ENCODE results near the gene CHST8.
"Not testable (repeated sequence)": the region's sequence is repeated elsewhere in the genome, so short reads cannot be mapped to it uniquely, and the experiment has no call there.

Gene CHST8

GRCh38 chr19:33603377-33603776 is 18.4 kb upstream of the CHST8 start:
- peaks cover 5% of the 10 kb centered on the region; the same call in 1 of the 2 replicates for H3K9me3 ChIP-seq
- peaks cover 3% of the 10 kb centered on the region; the same call in 1 of the 2 replicates for H3K4me1 ChIP-seq
- no peak for DNase-seq
- H3K4me3 ChIP-seq (ENCODE audit: low read depth, low read length): no peak overlapping the region
- TF ChIP-seq CTCF (IDR thresholded peaks at IDR 0.05; ENCODE audit: low read depth, low read length): no peak
- no peaks in the 10 kb centered on the region for H3K27me3 ChIP-seq
- no peaks in the 10 kb centered on the region for H3K36me3 ChIP-seq

DNA sequence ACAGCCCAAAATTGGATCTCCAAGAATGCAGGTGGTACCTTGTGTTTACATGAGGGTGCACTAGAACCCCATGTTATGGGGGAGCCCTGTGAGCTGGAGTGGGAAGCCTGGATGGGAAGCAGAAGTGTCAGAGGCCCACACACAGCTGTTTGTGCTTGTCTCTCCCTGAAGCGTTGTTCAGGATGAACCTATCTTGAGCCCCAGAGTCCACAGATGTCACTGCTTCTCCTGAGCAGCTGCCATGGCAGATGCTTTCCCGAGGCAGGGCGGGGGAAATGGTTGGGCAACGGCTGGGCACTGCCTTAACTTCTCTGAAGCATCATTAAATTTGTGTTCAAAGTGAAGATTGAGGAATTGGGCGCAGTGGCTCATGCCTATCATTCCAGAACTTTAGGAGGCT is 17.1 kb upstream of the CHST8 start:
- TF ChIP-seq CTCF (IDR thresholded peaks at IDR 0.05; ENCODE audit: low read depth, low read length): no peak

DNA sequence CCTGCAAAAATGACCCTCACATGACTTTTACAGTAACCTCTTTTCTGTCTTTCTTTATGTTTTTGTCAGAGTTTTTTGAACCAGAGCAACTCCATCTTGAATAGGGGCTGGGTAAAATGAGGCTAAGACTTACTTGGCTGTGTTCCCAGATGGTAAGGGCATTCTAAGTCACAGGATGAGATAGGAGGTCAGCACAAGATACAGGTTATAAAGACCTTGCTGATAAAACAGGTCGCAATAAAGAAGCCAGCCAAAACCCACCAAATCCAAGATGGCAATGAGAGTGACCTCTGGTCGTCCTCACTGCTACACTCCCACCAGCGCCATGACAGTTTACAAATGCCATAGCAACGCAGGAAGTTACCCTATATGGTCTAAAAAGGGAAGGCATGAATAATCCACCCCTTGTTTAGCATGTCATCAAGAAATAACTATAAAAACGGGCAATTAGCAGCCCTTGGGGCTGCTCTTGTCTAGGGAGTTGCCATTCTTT is 15.9 kb upstream of the CHST8 start:
- not testable (repeated sequence) for H3K9me3 ChIP-seq; DNase-seq; H3K36me3 ChIP-seq; H3K27me3 ChIP-seq; H3K4me1 ChIP-seq; H3K4me3 ChIP-seq (ENCODE audit: low read depth, low read length)

More for the DNA sequence above, 17.1 kb upstream of the CHST8 start:
- H3K27me3 ChIP-seq: no peaks in the 10 kb centered on the region
- peaks cover 5% of the 10 kb centered on the region; the same call in 1 of the 2 replicates for H3K9me3 ChIP-seq
- no peak for DNase-seq
- H3K4me1 ChIP-seq: peaks cover 3% of the 10 kb centered on the region; the same call in 1 of the 2 replicates
- no peak overlapping the region for H3K4me3 ChIP-seq (ENCODE audit: low read depth, low read length)
- H3K36me3 ChIP-seq: no peaks in the 10 kb centered on the region

- no peak for TF ChIP-seq CTCF (IDR thresholded peaks at IDR 0.05; ENCODE audit: low read depth, low read length)
- Histone ChIP-seq H3K4me1 (peaks cover 3% of the 10 kb centered on the region; the same call in 1 of the 2 replicates), H3K27me3 (no peaks in the 10 kb centered on the region), H3K36me3 (no peaks in the 10 kb centered on the region), H3K9me3 (peaks cover 4% of the 10 kb centered on the region; the same call in 1 of the 2 replicates), H3K4me3 (ENCODE audit: low read depth, low read length) (no peak overlapping the region)
- DNase-seq: no peak
Measured at GRCh38 chr19:33606556-33606955, 15.2 kb upstream of the CHST8 start.

GRCh38 chr19:33609353-33609752 is 12.4 kb upstream of the CHST8 start:
- TF ChIP-seq CTCF (IDR thresholded peaks at IDR 0.05; ENCODE audit: low read depth, low read length): no peak
- no peaks in the 10 kb centered on the region for H3K27me3 ChIP-seq
- H3K4me3 ChIP-seq (ENCODE audit: low read depth, low read length): no peak overlapping the region
- no peaks in the 10 kb centered on the region for H3K36me3 ChIP-seq
- peaks cover 10% of the 10 kb centered on the region for H3K4me1 ChIP-seq
- no peak for DNase-seq
- H3K9me3 ChIP-seq: no peaks in the 10 kb centered on the region

DNA sequence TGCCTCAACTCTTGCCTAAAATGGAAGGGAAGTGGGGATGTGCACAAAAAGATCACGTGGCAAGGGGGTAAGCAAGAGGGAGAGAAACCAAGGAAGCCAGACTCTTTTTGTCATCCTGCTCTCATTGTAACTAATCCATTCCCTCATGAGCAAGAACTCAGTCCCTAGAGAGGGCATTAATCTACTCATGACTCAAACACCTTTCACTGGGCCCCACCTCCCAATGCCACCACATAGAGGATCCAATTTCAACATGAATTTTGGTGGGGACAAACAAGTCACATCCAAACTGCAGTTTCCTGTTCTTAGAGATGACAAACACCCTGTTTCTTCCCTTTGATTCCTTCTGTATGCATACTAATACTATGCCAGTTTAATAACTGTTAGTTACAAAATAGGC is 11.2 kb upstream of the CHST8 start:
- H3K36me3 ChIP-seq: no peaks in the 10 kb centered on the region
- no peaks in the 10 kb centered on the region for H3K27me3 ChIP-seq
- DNase-seq: no peak
- H3K4me3 ChIP-seq (ENCODE audit: low read depth, low read length): no peak overlapping the region
- no peaks in the 10 kb centered on the region for H3K9me3 ChIP-seq
- H3K4me1 ChIP-seq: peaks cover 10% of the 10 kb centered on the region
- TF ChIP-seq CTCF (IDR thresholded peaks at IDR 0.05; ENCODE audit: low read depth, low read length): no peak
